Measurements from ENCODE around the gene APP.

GRCh38 chr21:25985990-25986389 is 184.6 kb downstream of the APP start:
- TF ChIP-seq CTCF (IDR thresholded peaks at IDR 0.05): no peak
- no peak for TF ChIP-seq EP300 (IDR thresholded peaks at IDR 0.05; ENCODE audit: low read depth)
